SU-DHL-6 (cell line): ENCODE results near the gene TMEM233.

Source experiments
- H2AFZ ChIP-seq: fragments of 200-600 bp; sonication (generic); 2 replicates; pipeline ENCODE4 v1.6.1; 2014; ENCODE audit warnings: low read depth, mild to moderate bottlenecking, moderate library complexity, mixed read lengths, antibody characterized with exemption, low read length; ENCODE audit not compliant: severe bottlenecking
- H3F3A ChIP-seq: fragments of 200-600 bp; shearing (Covaris generic); 2 replicates; pipeline ENCODE4 v1.6.0; 2016; ENCODE audit warnings: antibody characterized with exemption, mild to moderate bottlenecking; ENCODE audit not compliant: insufficient read depth
- H3K27ac ChIP-seq: fragments of 200-600 bp; sonication (generic); 2 replicates; pipeline ENCODE4 v1.5.1; 2016; ENCODE audit warnings: low read depth, mild to moderate bottlenecking, low read length, moderate library complexity, mixed read lengths
- H3K27me3 ChIP-seq: fragments of 200-600 bp; sonication (generic), shearing (Covaris generic); 2 replicates; pipeline ENCODE4 v1.6.0; 2014; ENCODE audit warnings: mild to moderate bottlenecking, low read length
- H3K36me3 ChIP-seq: fragments of 200-600 bp; sonication (generic); 2 replicates; pipeline ENCODE4 v1.6.1; 2014; ENCODE audit warnings: mild to moderate bottlenecking, low read length, mixed read lengths
- H3K4me2 ChIP-seq: fragments of 300-600, 200-600 bp; shearing (Covaris generic), sonication (generic); 2 replicates; pipeline ENCODE4 v1.6.0; 2014; ENCODE audit warnings: low read length, low read depth, mild to moderate bottlenecking; ENCODE audit not compliant: poor library complexity, severe bottlenecking
- H3K4me3 ChIP-seq: fragments of 200-600 bp; sonication (generic); 2 replicates; pipeline ENCODE4 v1.5.1; 2014; ENCODE audit warnings: antibody characterized with exemption, low read length, mild to moderate bottlenecking, mixed read lengths; ENCODE audit not compliant: insufficient read depth, poor library complexity, severe bottlenecking
- H3K79me2 ChIP-seq: fragments of 200-600 bp; sonication (generic); 2 replicates; pipeline ENCODE4 v1.6.1; 2014; ENCODE audit warnings: mild to moderate bottlenecking, low read length, moderate library complexity; ENCODE audit not compliant: insufficient read depth
- H3K9ac ChIP-seq: fragments of 200-600 bp; sonication (generic); 2 replicates; pipeline ENCODE4 v1.7.0; 2014; ENCODE audit warnings: mild to moderate bottlenecking, low read length
- H3K9me2 ChIP-seq: fragments of 200-600 bp; sonication (generic); replicated peaks from 2 replicates; pipeline ENCODE4 v1.6.1; 2014; ENCODE audit warnings: low read length; ENCODE audit not compliant: insufficient read depth
- H3K9me3 ChIP-seq: fragments of 200-600 bp; sonication (generic); 2 replicates; pipeline ENCODE4 v1.6.1; 2014; ENCODE audit warnings: low read length, mixed read lengths; ENCODE audit not compliant: insufficient read depth
- H4K20me1 ChIP-seq: fragments of 200-600 bp; sonication (generic); 2 replicates; pipeline ENCODE4 v1.6.1; 2014; ENCODE audit warnings: low read depth, mild to moderate bottlenecking, antibody characterized with exemption, low read length, moderate library complexity, mixed read lengths
- CTCF ChIP-seq: fragments of 200-600 bp; sonication (generic); IDR thresholded peaks from one replicate; pipeline ENCODE4 v1.5.1; 2017; ENCODE audit warnings: antibody characterized with exemption, mild to moderate bottlenecking, low read length, moderate library complexity; ENCODE audit not compliant: insufficient read depth, poor library complexity, severe bottlenecking
- EZH2phosphoT487 ChIP-seq: fragments of 200-600 bp; sonication (generic), shearing (Covaris generic); conservative IDR thresholded peaks from 2 replicates; pipeline ENCODE4 v1.6.1; 2018; ENCODE audit warnings: mild to moderate bottlenecking, antibody characterized with exemption, low read length, moderate library complexity, mixed read lengths

Gene TMEM233

GRCh38 chr12:119644930-119645329 is 51.4 kb downstream of the TMEM233 start:
- H3K27ac ChIP-seq, result no peak overlapping the region
- H2AFZ ChIP-seq, result no peak overlapping the region
- no peaks in the 10 kb centered on the region for H3K36me3 ChIP-seq
- H3K79me2 ChIP-seq, result no peaks in the 10 kb centered on the region
- H3F3A ChIP-seq, result no peaks in the 10 kb centered on the region
- no peak for TF ChIP-seq EZH2phosphoT487
- TF ChIP-seq CTCF, result no peak
- H3K9me3 ChIP-seq, result no peaks in the 10 kb centered on the region
- H3K4me2 ChIP-seq, result no peak overlapping the region
- no peak overlapping the region for H3K9ac ChIP-seq
- H4K20me1 ChIP-seq, result no peaks in the 10 kb centered on the region
- no peaks in the 10 kb centered on the region for H3K9me2 ChIP-seq
- no peak overlapping the region for H3K4me3 ChIP-seq
- no peaks in the 10 kb centered on the region for H3K27me3 ChIP-seq

- no peak overlapping the region for H3K9ac ChIP-seq
- no peak overlapping the region for H3K27ac ChIP-seq
- no peaks in the 10 kb centered on the region for H3K27me3 ChIP-seq
- no peak overlapping the region for H3K4me3 ChIP-seq
- no peak overlapping the region for H3K4me2 ChIP-seq
- H2AFZ ChIP-seq, result no peak overlapping the region
- no peaks in the 10 kb centered on the region for H4K20me1 ChIP-seq
- H3K79me2 ChIP-seq, result no peaks in the 10 kb centered on the region
- no peaks in the 10 kb centered on the region for H3K36me3 ChIP-seq
- no peaks in the 10 kb centered on the region for H3F3A ChIP-seq
- H3K9me3 ChIP-seq, result no peaks in the 10 kb centered on the region
- TF ChIP-seq EZH2phosphoT487, result no peak
- TF ChIP-seq CTCF, result no peak
- H3K9me2 ChIP-seq, result no peaks in the 10 kb centered on the region
These were observed 52.0 kb downstream of the TMEM233 start for GRCh38 chr12:119645535-119646059.

- Histone ChIP-seq H3K9ac (no peak overlapping the region), H3K4me2 (no peak overlapping the region), H3F3A (no peaks in the 10 kb centered on the region), H3K79me2 (no peaks in the 10 kb centered on the region), H3K36me3 (no peaks in the 10 kb centered on the region), H3K4me3 (no peak overlapping the region), H3K27me3 (0 out of 2 replicates have a peak, but pooled peaks cover 3% of the 10 kb centered on the region), H3K9me3 (0 out of 2 replicates have a peak, but pooled peaks cover 4% of the 10 kb centered on the region), H3K27ac (no peak overlapping the region), H4K20me1 (no peaks in the 10 kb centered on the region), H3K9me2 (no peaks in the 10 kb centered on the region), H2AFZ (no peak overlapping the region)
- peak; percentile 55 for TF ChIP-seq CTCF
- TF ChIP-seq EZH2phosphoT487, result no peak
These were observed 55.7 kb downstream of the TMEM233 start for GRCh38 chr12:119649202-119649808.
